ENCODE results near the gene METRN.
A peak's percentile ranks its signal among the peaks of the same experiment; 100 is the strongest.

Gene METRN

DNA sequence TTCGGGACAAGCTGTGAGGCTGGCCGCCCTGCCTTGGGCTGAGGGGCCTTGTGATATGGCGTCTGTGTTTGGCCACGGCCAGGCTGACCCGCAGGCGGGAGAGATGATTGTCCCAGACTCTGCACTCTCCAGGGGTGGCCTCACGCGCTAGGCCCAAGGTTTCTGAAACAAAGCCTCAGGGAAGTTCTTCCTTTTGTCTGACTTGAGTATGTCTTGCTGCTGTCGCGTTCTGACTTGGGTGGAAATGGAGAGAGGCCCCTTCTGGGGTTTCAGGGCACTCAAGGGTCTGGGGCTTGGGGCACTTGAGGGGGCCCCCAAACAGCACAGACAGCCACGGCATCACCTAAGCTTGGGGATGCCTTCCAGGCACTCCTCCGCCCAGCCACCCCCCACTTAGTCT is 3.8 kb upstream of the METRN start:
- DNase-seq = no peak

DNA sequence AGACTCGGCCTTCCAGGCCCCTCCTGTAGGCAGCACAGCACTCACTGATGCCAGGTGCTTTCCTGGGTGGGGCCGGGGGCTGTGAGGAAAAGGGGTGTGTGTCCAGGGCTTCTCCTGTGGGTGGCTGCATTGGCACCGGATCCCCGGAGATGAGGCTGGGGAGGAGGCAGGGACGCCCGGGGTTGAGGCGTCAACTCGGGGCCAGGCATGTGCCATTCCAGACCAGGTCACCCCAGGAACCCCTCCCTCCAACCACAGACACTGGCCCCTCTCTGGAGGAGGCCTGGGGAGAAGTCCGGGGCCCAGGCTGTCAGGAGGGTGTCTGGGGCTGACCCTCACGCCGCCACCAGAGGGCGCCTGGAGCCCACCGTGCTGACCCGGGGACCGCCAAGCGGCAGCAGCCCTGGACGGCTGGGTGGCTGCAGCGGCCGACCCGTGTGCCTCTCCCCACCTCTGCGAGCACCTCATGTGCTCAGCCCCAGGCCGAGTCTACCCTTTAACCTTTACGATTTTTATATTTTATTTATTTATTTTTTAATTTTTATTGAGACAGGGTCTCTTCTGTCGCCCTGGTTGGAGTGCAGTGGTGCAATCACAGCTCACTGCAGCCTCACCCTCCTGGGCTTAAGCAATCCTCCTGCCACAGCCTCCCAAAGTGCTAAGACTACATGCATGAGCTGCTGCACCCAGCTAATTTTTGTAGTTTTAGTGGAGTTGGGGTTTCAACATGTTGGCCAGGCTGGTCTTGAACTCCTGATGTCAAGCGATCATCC is 3.2 kb upstream of the METRN start:
- DNase-seq = peak; percentile 83

- peak; percentile 69 for DNase-seq
These were observed 2.1 kb upstream of the METRN start for GRCh38 chr16:712740-713250.

GRCh38 chr16:714079-714478 is 839 bp upstream of the METRN start:
- DNase-seq = no peak

GRCh38 chr16:715477-716199 is 720 bp downstream of the METRN start:
- DNase-seq = no peak

- DNase-seq = no peak
These were observed 1.3 kb downstream of the METRN start for GRCh38 chr16:716200-716568.

DNA sequence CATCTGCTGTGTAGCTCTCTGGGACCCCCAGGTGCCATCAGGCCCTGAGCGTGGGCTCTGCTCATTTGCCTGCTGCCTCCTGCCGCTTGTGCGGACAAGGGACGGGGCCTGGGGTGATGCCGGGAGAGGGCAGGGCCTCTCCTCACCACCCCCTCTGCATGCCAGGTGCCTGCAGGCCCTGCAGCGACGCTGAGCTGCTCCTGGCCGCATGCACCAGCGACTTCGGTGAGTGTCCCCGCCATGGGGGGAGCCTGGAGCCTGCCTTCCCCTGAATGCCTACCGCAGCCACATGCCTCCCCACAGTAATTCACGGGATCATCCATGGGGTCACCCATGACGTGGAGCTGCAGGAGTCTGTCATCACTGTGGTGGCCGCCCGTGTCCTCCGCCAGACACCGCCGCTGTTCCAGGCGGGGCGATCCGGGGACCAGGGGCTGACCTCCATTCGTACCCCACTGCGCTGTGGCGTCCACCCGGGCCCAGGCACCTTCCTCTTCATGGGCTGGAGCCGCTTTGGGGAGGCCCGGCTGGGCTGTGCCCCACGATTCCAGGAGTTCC is 1.9 kb downstream of the METRN start:
- no peak for DNase-seq

DNA sequence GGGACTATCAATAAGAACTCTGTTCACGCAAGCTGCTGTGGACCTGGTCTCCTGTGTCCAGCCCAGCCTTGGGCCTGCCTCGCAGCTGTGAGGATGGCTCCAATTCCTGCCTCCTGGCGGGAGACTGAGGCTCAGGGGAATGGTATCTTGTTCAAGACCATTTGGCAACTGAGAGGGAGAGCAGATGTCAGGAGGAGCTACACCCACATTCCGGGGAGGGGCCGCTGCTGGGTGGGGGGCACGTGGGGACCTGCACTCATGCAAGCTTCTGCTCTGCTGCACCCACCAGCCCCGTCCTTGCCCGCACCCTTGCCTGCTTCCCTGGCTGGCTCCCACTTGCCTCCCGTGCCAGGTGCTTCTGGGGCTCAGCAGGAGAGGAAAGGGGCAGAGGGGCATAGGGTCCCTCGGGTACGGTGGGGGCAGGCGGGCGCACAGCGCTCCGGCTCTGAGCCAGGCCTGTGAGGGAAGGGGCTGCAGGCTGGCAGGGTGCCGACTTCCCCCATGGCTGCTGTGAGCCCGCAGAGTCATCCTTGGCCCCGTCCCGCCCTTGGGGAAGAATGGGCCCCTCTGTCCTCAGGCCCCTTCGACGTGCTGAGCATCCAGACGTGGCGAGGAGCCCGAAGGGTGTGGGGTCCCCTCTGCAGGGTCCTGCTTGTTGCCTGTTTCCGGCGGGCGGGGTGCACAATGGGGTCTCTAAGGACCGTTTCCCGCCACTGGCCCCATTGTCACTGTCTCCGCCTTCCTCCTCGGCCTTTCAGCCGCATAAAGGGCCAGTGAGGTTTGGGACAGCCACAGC is 2.7 kb downstream of the METRN start:
- DNase-seq = no peak

- no peak for DNase-seq
These were observed 3.5 kb downstream of the METRN start for GRCh38 chr16:718389-718788.

DNA sequence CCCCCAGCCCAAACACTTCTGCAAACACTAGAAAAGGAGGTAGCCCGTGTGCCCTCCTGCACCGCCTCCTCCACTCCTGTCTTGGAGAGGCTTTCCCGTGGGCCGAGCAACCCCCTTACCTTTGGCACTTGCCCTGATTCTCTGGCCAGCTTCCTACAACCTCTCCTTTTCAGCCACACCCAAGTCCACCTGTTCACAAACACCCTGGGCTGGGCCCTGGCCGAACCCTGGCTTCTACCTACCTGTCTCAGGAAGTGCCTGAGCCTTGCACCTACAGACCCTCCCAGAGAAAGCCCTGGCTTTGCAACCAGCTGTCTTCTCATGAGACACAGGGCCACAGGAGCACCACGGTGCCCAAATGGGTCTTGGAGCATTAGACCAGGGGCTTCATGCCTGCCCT is 4.0 kb downstream of the METRN start:
- no peak for DNase-seq

GRCh38 chr16:719815-720446 is 5.0 kb downstream of the METRN start:
- DNase-seq = no peak

DNA sequence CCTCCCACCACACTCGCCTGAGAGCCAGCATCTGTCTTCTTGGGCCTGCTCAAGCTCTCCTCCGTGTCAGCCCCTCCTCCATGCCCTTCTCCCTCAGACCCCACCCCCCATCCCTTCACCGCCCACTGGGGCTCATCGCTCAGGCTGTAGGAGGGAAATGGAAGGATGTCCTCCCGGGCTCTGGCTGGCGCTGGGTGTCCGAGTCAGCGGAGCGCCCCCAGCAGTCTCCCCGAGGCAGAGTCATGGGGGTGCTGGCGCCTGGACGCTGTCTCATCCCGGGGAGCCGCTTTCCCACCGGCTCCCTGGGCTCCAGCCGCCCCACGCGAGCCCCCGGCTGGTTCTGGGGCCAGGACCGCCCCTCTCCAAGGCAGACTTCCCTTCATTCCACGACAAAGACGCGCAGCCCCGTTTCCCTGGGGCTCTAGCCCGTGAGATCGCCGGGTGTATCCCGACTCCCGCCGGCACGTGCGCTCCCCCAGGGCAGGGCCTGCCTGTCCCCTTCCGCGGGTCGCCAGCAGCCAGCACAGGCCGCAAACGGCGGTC is 5.6 kb downstream of the METRN start:
- DNase-seq = peak; percentile 76

DNA sequence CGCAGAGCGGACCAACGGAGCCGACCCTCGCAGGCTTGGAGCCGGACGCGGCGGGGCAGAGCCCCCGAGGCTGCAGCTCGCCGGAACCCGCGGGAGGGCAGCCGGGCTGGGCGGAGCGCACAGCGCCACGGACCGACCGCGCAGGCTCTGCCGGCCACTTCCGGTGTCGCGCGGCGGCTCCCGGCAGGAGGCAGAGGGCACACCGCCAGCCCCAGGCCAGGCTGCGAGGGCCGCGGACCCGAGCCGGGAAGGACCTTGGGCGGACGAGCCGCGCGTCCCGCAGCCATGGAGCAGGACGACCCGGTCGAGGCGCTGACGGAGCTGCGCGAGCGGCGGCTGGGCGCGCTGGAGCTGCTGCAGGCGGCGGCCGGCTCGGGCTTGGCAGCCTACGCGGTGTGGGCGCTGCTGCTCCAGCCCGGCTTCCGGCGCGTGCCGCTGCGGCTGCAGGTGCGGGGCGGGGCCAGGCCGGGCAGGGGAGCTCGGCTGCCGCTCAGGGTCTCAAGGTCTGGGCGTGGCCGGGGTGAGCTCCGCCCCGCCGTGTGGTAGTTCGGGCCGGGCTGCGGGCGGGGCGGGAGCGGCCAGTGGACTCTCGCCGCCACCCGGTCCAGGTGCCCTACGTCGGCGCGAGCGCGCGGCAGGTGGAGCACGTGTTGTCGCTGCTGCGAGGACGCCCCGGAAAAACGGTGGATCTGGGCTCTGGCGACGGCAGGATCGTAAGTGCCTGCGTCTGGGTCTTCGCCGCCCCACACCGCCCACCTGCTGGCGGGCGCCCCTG is 6.3 kb downstream of the METRN start, which contains the start of gene ANTKMT:
Gene ANTKMT (plus strand): TSS at position 157 of the 775 bp plus-strand sequence. CDS start 129 bp downstream, at position 286.
- peak; percentile 91 for DNase-seq

DNA sequence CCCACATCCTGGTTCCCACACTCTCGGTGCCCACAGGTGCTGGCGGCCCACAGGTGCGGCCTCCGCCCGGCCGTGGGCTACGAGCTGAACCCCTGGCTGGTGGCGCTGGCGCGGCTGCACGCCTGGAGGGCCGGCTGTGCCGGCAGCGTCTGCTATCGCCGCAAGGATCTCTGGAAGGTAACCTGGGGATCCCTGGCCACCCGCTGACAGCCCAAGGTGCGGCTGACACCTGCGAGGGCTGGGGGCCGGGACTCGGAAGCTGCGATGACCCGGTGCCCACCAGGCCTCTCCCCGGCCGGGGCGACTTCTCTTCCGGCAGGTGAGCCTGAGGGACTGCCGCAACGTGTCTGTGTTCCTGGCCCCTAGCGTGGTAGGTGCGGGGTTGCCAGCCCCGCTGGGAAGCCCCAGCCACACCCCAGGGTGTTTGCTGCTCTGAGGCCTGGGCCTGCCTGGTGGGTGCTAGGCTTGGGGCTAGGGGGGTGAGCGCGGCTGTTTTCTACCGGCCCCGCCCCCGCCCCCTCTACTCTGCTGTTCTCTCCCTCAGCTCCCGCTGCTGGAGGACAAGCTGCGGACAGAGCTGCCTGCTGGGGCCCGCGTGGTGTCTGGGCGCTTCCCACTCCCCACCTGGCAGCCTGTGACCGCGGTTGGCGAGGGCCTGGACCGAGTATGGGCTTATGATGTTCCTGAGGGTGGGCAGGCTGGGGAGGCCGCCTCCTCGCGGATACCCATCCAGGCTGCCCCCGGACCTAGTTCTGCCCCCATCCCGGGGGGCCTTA is 7.0 kb downstream of the METRN start:
- no peak for DNase-seq

DNA sequence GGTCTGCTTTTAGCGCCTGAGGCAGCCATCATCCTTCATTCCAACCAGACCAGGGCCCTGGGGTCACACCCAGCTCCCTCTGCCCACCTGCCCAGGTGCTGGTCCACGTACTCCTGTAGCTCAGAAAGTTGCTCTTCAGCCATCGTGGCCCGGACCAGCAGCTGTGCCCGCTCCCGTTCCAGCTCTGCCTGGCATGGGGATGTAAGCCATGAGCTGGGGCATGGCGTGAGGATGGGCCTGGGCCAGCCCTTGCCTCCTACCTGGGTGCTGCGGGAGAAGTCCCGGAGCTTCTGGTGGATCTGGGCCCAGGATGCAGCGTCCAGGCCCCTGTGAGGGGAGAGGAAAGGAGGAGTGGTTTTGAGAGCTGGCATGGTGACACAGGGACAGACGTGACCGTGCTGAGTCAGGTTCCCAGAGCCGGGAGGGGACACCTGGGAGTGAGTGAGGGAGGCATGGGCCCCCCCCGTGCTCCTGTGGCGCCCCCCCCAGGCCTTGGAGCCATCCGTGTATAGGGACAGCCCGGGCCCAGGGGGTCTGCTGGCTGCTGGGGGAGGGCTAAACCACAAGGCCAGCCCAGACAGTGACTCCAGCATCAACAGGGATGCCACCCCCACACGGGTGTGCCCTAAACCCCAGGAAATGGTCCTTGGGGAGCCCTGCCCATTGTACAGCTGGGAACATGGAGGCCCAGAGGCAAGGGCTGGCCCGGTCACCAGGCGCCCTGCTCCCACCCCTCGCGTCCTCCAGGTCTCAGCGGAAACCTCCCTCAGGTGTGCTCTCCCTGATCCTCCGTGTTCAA is 8.1 kb downstream of the METRN start:
- DNase-seq = no peak

DNA sequence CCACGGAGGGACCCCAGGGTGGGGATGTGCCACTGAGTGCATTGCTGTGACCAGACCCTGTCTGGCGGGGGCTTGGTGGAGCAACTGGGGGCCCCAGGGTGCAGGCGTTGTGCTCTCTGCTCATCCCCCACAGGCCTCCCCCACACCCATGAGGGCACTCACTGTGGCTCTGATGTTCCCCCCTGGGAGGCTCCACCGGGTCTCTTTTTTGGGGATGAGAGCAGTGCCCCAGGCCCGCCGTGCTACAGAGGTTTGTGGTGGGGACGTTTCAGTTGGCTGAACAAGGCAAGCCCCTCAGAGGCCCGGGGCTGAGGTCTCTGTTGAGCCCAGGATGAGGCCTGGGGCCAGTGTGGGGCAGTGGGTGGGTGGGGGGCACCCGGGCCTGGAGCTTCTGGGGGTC is 8.8 kb downstream of the METRN start:
- no peak for DNase-seq

GRCh38 chr16:724188-725040 is 9.5 kb downstream of the METRN start:
- no peak for DNase-seq

DNA sequence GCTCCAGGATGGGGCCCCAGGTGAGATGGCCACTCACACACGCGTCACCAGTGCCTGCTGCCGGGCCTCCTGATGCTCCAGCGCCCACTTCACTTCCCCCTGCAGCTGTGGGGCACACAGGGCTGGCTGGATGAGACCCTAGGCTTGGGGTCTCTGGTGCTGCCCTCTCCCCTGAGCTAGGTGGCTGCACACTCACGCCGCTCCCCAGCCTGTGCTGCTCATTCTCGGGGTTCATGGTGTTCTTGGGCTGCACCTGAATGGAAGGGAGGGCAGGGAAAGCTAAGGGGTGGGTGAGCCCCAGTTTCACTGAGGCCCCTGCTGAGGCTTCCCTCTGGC is 10.1 kb downstream of the METRN start:
- no peak for DNase-seq

All from activated CD4-positive, alpha-beta T cell treated with anti-CD3 and anti-CD28 coated beads, Interleukin-10, Interleukin-2, amounts not matched to agents 100 ng/mL and 50 ng/mL, durations not matched to agents 16 hours and 8 hours (primary cell).